HCT116 (cell line): ENCODE results near the gene NRTN. TPM values are rescaled to one million over a fixed set of nuclear protein-coding genes. Genes with fewer than 3 reads are reported as not detected.

Experiments
- ATAC-seq: fragments of 200-7000 bp; cut with Tn5 transposase; 2 replicates; pipeline ENCODE4 v1.9.1; 2020; ENCODE audit warnings: mild to moderate bottlenecking, moderate library complexity
- BruUV-seq: library from RNA; stranded (reverse); fragments of 400-500 nt; replicated peaks from 2 replicates; lab custom pipeline; 2021; lab: Mats Ljungman, UMichigan
- CTCF ChIA-PET: fragments of 300-600 bp; sonication (Branson Sonifier 250); formaldehyde crosslinking; loops from one replicate; lab custom pipeline; 2021; ENCODE audit warnings: antibody characterized with exemption; lab: Charles Lee
- POLR2A ChIA-PET: fragments of 300-600, 350-600 bp; sonication (Branson Sonifier 250); formaldehyde crosslinking; loops from one replicate; lab custom pipeline; 2021; ENCODE audit warnings: antibody characterized with exemption; lab: Charles Lee
- RAD21 ChIA-PET, 2 experiments: fragments of 300-600 bp; sonication (Branson Sonifier 250); formaldehyde crosslinking; loops; one replicate each; lab custom pipeline; 2023; ENCODE audit warnings: low total read pairs in 2 of 2; ENCODE audit not compliant: uncharacterized antibody in 2 of 2, unreplicated experiment in 2 of 2, low non-redundant PET in 1 of 2; lab: Charles Lee
- DNase-seq: peaks from one replicate; pipeline ENCODE4 v3.0.0-alpha.2; 2010; ENCODE audit warnings: low read depth, low spot score
- H2AFZ ChIP-seq: fragments of 200-600 bp; shearing (Covaris generic), sonication (generic); 2 replicates; pipeline ENCODE4 v1.6.1; 2017; ENCODE audit warnings: low read depth, mixed run types, mixed read lengths, antibody characterized with exemption, low read length; ENCODE audit not compliant: poor library complexity, severe bottlenecking
- H3K27ac ChIP-seq: 2 replicates; pipeline ENCODE4 v1.5.1; 2012; ENCODE audit warnings: low read depth, low read length
- H3K27me3 ChIP-seq: fragments of 200-600 bp; sonication (generic); 2 replicates; pipeline ENCODE4 v1.6.1; 2016; ENCODE audit warnings: mixed run types, low read length, mixed read lengths; ENCODE audit not compliant: insufficient read depth
- H3K36me3 ChIP-seq, 2 experiments: fragments of 200-500 bp in 1 of 2; fragments of 200-600 bp in 1 of 2; sonication (Bioruptor generic) in 1 of 2; sonication (generic) in 1 of 2; 2 replicates each; pipeline versions ENCODE4 v1.5.1 to v1.6.1; 2014 to 2016; ENCODE audit warnings: low read length in 2 of 2, inconsistent platforms in 1 of 2, mixed read lengths in 1 of 2, mixed run types in 1 of 2; ENCODE audit not compliant: insufficient read depth in 2 of 2, control insufficient read depth in 1 of 2
- H3K4me1 ChIP-seq, 2 experiments: fragments of 200-600 bp in 1 of 2; sonication (generic) in 1 of 2; 2 replicates each; pipeline versions ENCODE4 v1.5.1 to v1.6.1; 2012 to 2017; ENCODE audit warnings: low read length in 2 of 2, inconsistent platforms in 1 of 2, mild to moderate bottlenecking in 1 of 2, mixed read lengths in 1 of 2, mixed run types in 1 of 2, moderate library complexity in 1 of 2; ENCODE audit not compliant: insufficient read depth in 2 of 2, control insufficient read depth in 1 of 2
- H3K4me2 ChIP-seq: fragments of 200-600 bp; sonication (generic); 2 replicates; pipeline ENCODE4 v1.6.1; 2017; ENCODE audit warnings: mixed run types, low read length, mixed read lengths
- H3K4me3 ChIP-seq, 2 experiments: fragments of 200-600 bp in 1 of 2; sonication (generic) in 1 of 2; replicated peaks in 1 of 2; 2 replicates each; pipeline ENCODE4 v1.5.1; 2011 to 2016; ENCODE audit warnings: low read length in 2 of 2, control low read depth in 1 of 2, low read depth in 1 of 2, mild to moderate bottlenecking in 1 of 2, mixed read lengths in 1 of 2, mixed run types in 1 of 2
- H3K79me2 ChIP-seq: fragments of 200-600 bp; sonication (generic); 2 replicates; pipeline ENCODE4 v1.6.1; 2017; ENCODE audit warnings: mild to moderate bottlenecking, mixed run types, low read length, moderate library complexity, mixed read lengths; ENCODE audit not compliant: insufficient read depth
- H3K9ac ChIP-seq: fragments of 200-600 bp; sonication (generic); 2 replicates; pipeline ENCODE4 v1.6.1; 2016; ENCODE audit warnings: low read length, mixed read lengths
- H3K9me2 ChIP-seq: fragments of 200-600 bp; sonication (generic), shearing (Covaris generic); 2 replicates; pipeline ENCODE4 v1.6.1; 2017; ENCODE audit warnings: mixed run types, mild to moderate bottlenecking, moderate library complexity; ENCODE audit not compliant: insufficient read depth
- H3K9me3 ChIP-seq, 2 experiments: fragments of 200-500 bp in 1 of 2; fragments of 200-600 bp in 1 of 2; sonication (Bioruptor generic) in 1 of 2; sonication (generic) in 1 of 2; 2 replicates each; pipeline ENCODE4 v1.6.1; 2014 to 2017; ENCODE audit warnings: low read length in 2 of 2, mixed read lengths in 2 of 2, inconsistent platforms in 1 of 2, low read depth in 1 of 2, mild to moderate bottlenecking in 1 of 2, mixed run types in 1 of 2, moderate library complexity in 1 of 2; ENCODE audit not compliant: control insufficient read depth in 1 of 2, insufficient read depth in 1 of 2
- H4K20me1 ChIP-seq: fragments of 200-600 bp; sonication (generic), shearing (Covaris generic); 2 replicates; pipeline ENCODE4 v1.6.1; 2017; ENCODE audit warnings: mixed run types, mild to moderate bottlenecking, moderate library complexity; ENCODE audit not compliant: insufficient read depth
- CBX3 ChIP-seq: IDR thresholded peaks from 2 replicates; pipeline ENCODE4 v1.6.1; 2012; ENCODE audit warnings: low read depth
- CEBPB ChIP-seq: IDR thresholded peaks from 2 replicates; pipeline ENCODE4 v1.6.1; 2012; ENCODE audit warnings: low read depth
- CTCF ChIP-seq, 3 experiments: fragments of 200-600 bp in 1 of 3; sonication (generic) in 1 of 3; IDR thresholded peaks in 2 of 3; conservative IDR thresholded peaks in 1 of 3; 2 replicates each; pipeline ENCODE4 v1.5.1; 2012 to 2017; ENCODE audit warnings: low read depth in 2 of 3, low read length in 2 of 3, antibody characterized with exemption in 1 of 3, borderline replicate concordance in 1 of 3, control low read depth in 1 of 3, mild to moderate bottlenecking in 1 of 3, mixed read lengths in 1 of 3, mixed run types in 1 of 3, moderate library complexity in 1 of 3; ENCODE audit not compliant: insufficient read depth in 1 of 3
- EZH2 ChIP-seq: fragments of 200-600 bp; sonication (generic); IDR thresholded peaks from 2 replicates; pipeline ENCODE4 v1.6.1; 2017; ENCODE audit warnings: antibody characterized with exemption, mixed run types
- EZH2phosphoT487 ChIP-seq: fragments of 200-600 bp; IDR thresholded peaks from 2 replicates; pipeline ENCODE4 v1.6.1; 2018; ENCODE audit warnings: antibody characterized with exemption, borderline replicate concordance
- FOSL1 ChIP-seq: IDR thresholded peaks from 2 replicates; pipeline ENCODE4 v1.6.1; 2012; ENCODE audit warnings: low read depth
- JUND ChIP-seq: IDR thresholded peaks from 2 replicates; pipeline ENCODE4 v1.6.1; 2012
- MAX ChIP-seq: IDR thresholded peaks from 2 replicates; pipeline ENCODE4 v1.6.1; 2012
- POLR2A ChIP-seq: IDR thresholded peaks from 2 replicates; pipeline ENCODE4 v1.7.0; 2011; ENCODE audit warnings: borderline replicate concordance; ENCODE audit not compliant: insufficient read depth, insufficient read length; ENCODE audit errors: extremely low read depth
- POLR2AphosphoS5 ChIP-seq: IDR thresholded peaks from 2 replicates; pipeline ENCODE4 v1.6.1; 2011; ENCODE audit warnings: mild to moderate bottlenecking, low read depth, low read length, moderate library complexity
- REST ChIP-seq: IDR thresholded peaks from 2 replicates; pipeline ENCODE4 v1.6.1; 2012; ENCODE audit warnings: low read depth
- SIN3A ChIP-seq: IDR thresholded peaks from 2 replicates; pipeline ENCODE4 v1.6.1; 2012; ENCODE audit warnings: low read depth
- SP1 ChIP-seq: IDR thresholded peaks from 2 replicates; pipeline ENCODE4 v1.6.1; 2012; ENCODE audit warnings: low read depth
- TCF7L2 ChIP-seq: IDR thresholded peaks from 2 replicates; pipeline ENCODE4 v1.7.0; 2011; ENCODE audit warnings: borderline replicate concordance, inconsistent platforms; ENCODE audit not compliant: insufficient read depth, insufficient read length; ENCODE audit errors: extremely low read depth
- YY1 ChIP-seq: IDR thresholded peaks from 2 replicates; pipeline ENCODE4 v1.6.1; 2011; ENCODE audit warnings: low read length, low read depth, moderate library complexity, mild to moderate bottlenecking; ENCODE audit not compliant: insufficient replicate concordance; ENCODE audit errors: extremely low read depth
- ZBTB33 ChIP-seq: IDR thresholded peaks from 2 replicates; pipeline ENCODE4 v1.6.1; 2011; ENCODE audit warnings: mild to moderate bottlenecking, low read length, moderate library complexity; ENCODE audit not compliant: insufficient replicate concordance; ENCODE audit errors: extremely low read depth
- ZFX ChIP-seq: fragments of 450-650 bp; IDR thresholded peaks from 2 replicates; pipeline ENCODE4 v1.6.1; 2017
- ZNF274 ChIP-seq: fragments of 200-500 bp; sonication (Bioruptor generic); IDR thresholded peaks from 2 replicates; pipeline ENCODE4 v1.6.1; 2014; ENCODE audit warnings: mild to moderate bottlenecking, low read depth, low read length, inconsistent platforms
- intact Hi-C: fragments of 100-400 bp; cut with micrococcal nuclease; formaldehyde crosslinking; loops from 2 replicates; pipeline ENCODE4 v1.10.0; 2022
- total RNA-seq: library from RNA; stranded (reverse); gene quantifications from one replicate; pipeline ENCODE4 v1.2.1, GENCODE V29; 2021; ENCODE audit not compliant: unreplicated experiment

NRTN gene
- total RNA-seq, 1 experiment from 2014 or later: 11.5 TPM

- H3K27me3 ChIP-seq: no peaks in the 10 kb centered on the region
- no peaks in the 10 kb centered on the region for H3K9me2 ChIP-seq
- peak overlapping the region; percentile 92 for H3K27ac ChIP-seq
- peak; percentile 88 for DNase-seq
- H3K4me2 ChIP-seq: peak overlapping the region; percentile 96
- TF ChIP-seq REST (no peak), FOSL1 (peak; percentile 87), YY1 (peak; percentile 44), ZBTB33 (peak; percentile 97), EZH2 (no peak), JUND (peak; percentile 93), ZFX (peak; percentile 27; the same call in 1 of the 2 replicates), SP1 (no peak; the same call in 1 of the 2 replicates), ZNF274 (no peak), POLR2A (peak; percentile 99), TCF7L2 (no peak), CBX3 (no peak), POLR2AphosphoS5 (peak; percentile 100), CTCF (IDR thresholded peaks at IDR 0.05 in 2 of 3, conservative IDR thresholded peaks at IDR 0.05 in 1 of 3; ENCODE audit: borderline replicate concordance in 1 of 3, insufficient read depth in 1 of 3, low read depth in 2 of 3, low read length in 2 of 3) (no peak), EZH2phosphoT487 (no peak), MAX (peak; percentile 82; the same call in 1 of the 2 replicates), SIN3A (peak; percentile 98), CEBPB (no peak; the same call in 1 of the 2 replicates)
- no peaks in the 10 kb centered on the region for H3K36me3 ChIP-seq
- peak overlapping the region; percentile 96 for H3K9ac ChIP-seq
- ChIA-PET RAD21 (interaction anchor here (0.5 to 1.3 kb wide), 4 partner anchors 12 to 85 kb away, joined by 3 to 6 read pairs (median 5); no protein-coding TSS in a partner anchor), CTCF (interaction anchor here (0.6 to 3.6 kb wide), 9 partner anchors 14 to 141 kb away, joined by 3 to 49 read pairs (median 3); partner anchors contain the start of genes DUS3L, NDUFA11, NRTN and VMAC), POLR2A (interaction anchor here (0.5 to 2.9 kb wide), 33 partner anchors 9 to 936 kb away, joined by 3 to 34 read pairs (median 4); partner anchors contain the start of genes ALKBH7, CATSPERD, DUS3L and FUT3)
- intact Hi-C loops: loop anchor here (2.0 kb wide), 2 partner anchors 65 to 77 kb away; partner anchors contain the start of gene VMAC
- peak overlapping the region; percentile 83 to 97 for H3K4me3 ChIP-seq
- peak; percentile 83 for ATAC-seq
- H3K79me2 ChIP-seq: no peaks in the 10 kb centered on the region
- BruUV-seq: no TSS peak
- no peak overlapping the region for H2AFZ ChIP-seq
- peaks cover 15 to 38% of the 10 kb centered on the region in 2 experiments for H3K4me1 ChIP-seq
- H3K9me3 ChIP-seq: no peaks in the 10 kb centered on the region
- H4K20me1 ChIP-seq: no peaks in the 10 kb centered on the region
Measured at GRCh38 chr19:5827891-5828660, 23.2 kb downstream of the NRTN start.
